K562 (cell line): ENCODE results near the gene C3orf85. TPM values are rescaled to one million over a fixed set of nuclear protein-coding genes. Genes with fewer than 3 reads are reported as not detected.

Experiments used
- FOS ChIP-seq: IDR thresholded peaks from 3 replicates; pipeline ENCODE4 v1.6.1; 2011; ENCODE audit not compliant: insufficient read length; ENCODE audit errors: extremely low read depth
- FOXM1 ChIP-seq, 2 experiments: fragments of 450-650 bp in 1 of 2; sonication (generic) in 1 of 2; formaldehyde crosslinking in 1 of 2; IDR thresholded peaks; 2 replicates each; pipeline versions ENCODE4 v1.6.1 to v1.9.0; 2017 to 2022; ENCODE audit warnings: low read depth in 2 of 2, mild to moderate bottlenecking in 2 of 2, missing genetic modification reagents in 1 of 2, moderate library complexity in 1 of 2
- KLF1 ChIP-seq: fragments of 450-650 bp; IDR thresholded peaks from 2 replicates; pipeline ENCODE4 v1.6.1; 2016; ENCODE audit warnings: missing genetic modification characterization, missing compliant biosample characterization
- MBD2 ChIP-seq: sonication (generic); IDR thresholded peaks from 2 replicates; pipeline ENCODE4 v1.6.1; 2016; ENCODE audit warnings: low read depth, borderline replicate concordance
- MYBL2 ChIP-seq, 2 experiments: fragments of 450-650 bp in 1 of 2; sonication (generic) in 1 of 2; formaldehyde crosslinking in 1 of 2; IDR thresholded peaks; 2 replicates each; pipeline versions ENCODE4 v1.6.1 to v1.8.1; 2017 to 2022; ENCODE audit warnings: borderline replicate concordance in 1 of 2, inconsistent platforms in 1 of 2, low read depth in 1 of 2, mild to moderate bottlenecking in 1 of 2, missing genetic modification reagents in 1 of 2, moderate library complexity in 1 of 2
- NR0B1 ChIP-seq: fragments of 450-650 bp; IDR thresholded peaks from one replicate; pipeline ENCODE4 v1.6.1; 2018; ENCODE audit warnings: mild to moderate bottlenecking, moderate library complexity; ENCODE audit not compliant: partially characterized antibody
- ZNF239 ChIP-seq: fragments of 250-450 bp; sonication (Bioruptor Pico); IDR thresholded peaks from 2 replicates; pipeline ENCODE4 v1.4.0; 2020; ENCODE audit warnings: mild to moderate bottlenecking
- ZNF551 ChIP-seq: fragments of 250-450 bp; sonication (Bioruptor Pico); IDR thresholded peaks from 2 replicates; pipeline ENCODE4 v1.5.0; 2021; ENCODE audit warnings: mild to moderate bottlenecking, moderate library complexity
- ZNF717 ChIP-seq: fragments of 250-450 bp; sonication (Bioruptor Pico); IDR thresholded peaks from 2 replicates; pipeline ENCODE4 v1.5.0; 2021
- polyA plus RNA-seq, 8 experiments: library from polyadenylated mRNA; depleted of rRNA in 4 of 8; stranded (reverse) in 5 of 8; unstranded in 3 of 8; fragments of >200 nt; fragmentation: Nextera tagmentation in 2 of 8; fragmentation: Illumina TruSeq in 1 of 8; extraction: Ambion mirVana in 2 of 8; extraction: Trizol in 1 of 8; gene quantifications; 2 replicates each; pipeline versions ENCODE4 v1.2.1 to v1.2.3, GENCODE V29; 2011 to 2014; ENCODE audit warnings: inconsistent platforms in 1 of 8, missing spikeins in 1 of 8
- total RNA-seq, 7 experiments: library from RNA; depleted of rRNA in 6 of 7; stranded (reverse); fragments of >200 nt in 6 of 7; fragmentation: Illumina TruSeq in 2 of 7; extraction: Trizol in 2 of 7; gene quantifications; 2 replicates each; pipeline versions ENCODE4 v1.2.1 to v1.2.3, GENCODE V29; 2011 to 2021; ENCODE audit warnings: low replicate concordance in 1 of 7
- TF ChIP-seq, protein P1 (sequence below), 2 experiments: fragments of 450-650 bp in 1 of 2; IDR thresholded peaks; 2 replicates each; pipeline ENCODE4 v1.6.1; 2011 to 2017; ENCODE audit warnings: low read depth in 2 of 2, antibody characterized with exemption in 1 of 2, borderline replicate concordance in 1 of 2, low read length in 1 of 2, mild to moderate bottlenecking in 1 of 2, mixed read lengths in 1 of 2; ENCODE audit not compliant: control insufficient read depth in 1 of 2

C3orf85 gene
- total and polyA plus RNA-seq, 9 of the 15 experiments (the other 6 are each of a cell fraction or from before 2014, with no cell fraction given), result not detected

GRCh38 chr3:109149078-109149477, 12.6 kb downstream of the C3orf85 start (continued):
- TF ChIP-seq, protein P1, sequence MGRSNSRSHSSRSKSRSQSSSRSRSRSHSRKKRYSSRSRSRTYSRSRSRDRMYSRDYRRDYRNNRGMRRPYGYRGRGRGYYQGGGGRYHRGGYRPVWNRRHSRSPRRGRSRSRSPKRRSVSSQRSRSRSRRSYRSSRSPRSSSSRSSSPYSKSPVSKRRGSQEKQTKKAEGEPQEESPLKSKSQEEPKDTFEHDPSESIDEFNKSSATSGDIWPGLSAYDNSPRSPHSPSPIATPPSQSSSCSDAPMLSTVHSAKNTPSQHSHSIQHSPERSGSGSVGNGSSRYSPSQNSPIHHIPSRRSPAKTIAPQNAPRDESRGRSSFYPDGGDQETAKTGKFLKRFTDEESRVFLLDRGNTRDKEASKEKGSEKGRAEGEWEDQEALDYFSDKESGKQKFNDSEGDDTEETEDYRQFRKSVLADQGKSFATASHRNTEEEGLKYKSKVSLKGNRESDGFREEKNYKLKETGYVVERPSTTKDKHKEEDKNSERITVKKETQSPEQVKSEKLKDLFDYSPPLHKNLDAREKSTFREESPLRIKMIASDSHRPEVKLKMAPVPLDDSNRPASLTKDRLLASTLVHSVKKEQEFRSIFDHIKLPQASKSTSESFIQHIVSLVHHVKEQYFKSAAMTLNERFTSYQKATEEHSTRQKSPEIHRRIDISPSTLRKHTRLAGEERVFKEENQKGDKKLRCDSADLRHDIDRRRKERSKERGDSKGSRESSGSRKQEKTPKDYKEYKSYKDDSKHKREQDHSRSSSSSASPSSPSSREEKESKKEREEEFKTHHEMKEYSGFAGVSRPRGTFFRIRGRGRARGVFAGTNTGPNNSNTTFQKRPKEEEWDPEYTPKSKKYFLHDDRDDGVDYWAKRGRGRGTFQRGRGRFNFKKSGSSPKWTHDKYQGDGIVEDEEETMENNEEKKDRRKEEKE (IDR thresholded peaks at IDR 0.05; ENCODE audit: borderline replicate concordance in 1 of 2, control insufficient read depth in 1 of 2, low read depth in 2 of 2, low read length in 1 of 2), result no peak
- TF ChIP-seq MBD2 (no peak), ZNF551 (CRISPR knock-in tag) (no peak), ZNF717 (CRISPR knock-in tag) (no peak), KLF1 (tag) (no peak), MYBL2 (IDR thresholded peaks at IDR 0.05; ENCODE audit: low read depth) (no peak), MYBL2 (CRISPR knock-in tag; IDR thresholded peaks at IDR 0.05; ENCODE audit: borderline replicate concordance) (no peak), FOXM1 (IDR thresholded peaks at IDR 0.05; ENCODE audit: low read depth) (no peak), FOXM1 (CRISPR knock-in tag; IDR thresholded peaks at IDR 0.05; ENCODE audit: low read depth) (no peak), ZNF239 (no peak), NR0B1 (no peak), FOS (no peak)
- TF ChIP-seq, all 486 proteins: peak for 0
